Measurements from ENCODE around the gene ADAMTS20.
"Not testable (repeated sequence)": the region's sequence is repeated elsewhere in the genome, so short reads cannot be mapped to it uniquely, and the experiment has no call there.

The ADAMTS20 gene

GRCh38 chr12:43360001-43360400, 192.0 kb downstream of the ADAMTS20 start:
- DNase-seq (ENCODE audit: low spot score) = not testable (repeated sequence)

GRCh38 chr12:43357141-43357540, 194.9 kb downstream of the ADAMTS20 start:
- DNase-seq (ENCODE audit: low spot score) = no peak

DNA sequence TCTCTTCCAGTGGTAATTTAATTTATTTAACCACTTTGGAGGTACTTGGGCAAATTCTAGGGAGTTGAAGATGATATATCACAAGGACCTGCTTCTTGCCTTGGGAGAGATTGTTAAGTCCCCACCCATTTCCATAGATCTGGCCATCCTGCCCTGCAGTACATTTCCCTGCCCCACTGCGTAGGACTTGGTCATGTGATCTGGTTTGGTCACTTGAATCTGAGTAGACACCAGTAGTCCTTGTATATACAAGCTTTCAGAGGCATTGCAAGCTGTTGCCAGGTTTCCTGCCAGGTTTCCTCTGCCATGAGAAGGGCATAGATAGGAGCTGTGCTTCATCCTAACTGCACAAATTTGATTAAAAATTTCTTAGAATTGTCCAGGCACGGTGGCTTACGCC, 200.0 kb downstream of the ADAMTS20 start:
- no peak for DNase-seq (ENCODE audit: low spot score)

DNA sequence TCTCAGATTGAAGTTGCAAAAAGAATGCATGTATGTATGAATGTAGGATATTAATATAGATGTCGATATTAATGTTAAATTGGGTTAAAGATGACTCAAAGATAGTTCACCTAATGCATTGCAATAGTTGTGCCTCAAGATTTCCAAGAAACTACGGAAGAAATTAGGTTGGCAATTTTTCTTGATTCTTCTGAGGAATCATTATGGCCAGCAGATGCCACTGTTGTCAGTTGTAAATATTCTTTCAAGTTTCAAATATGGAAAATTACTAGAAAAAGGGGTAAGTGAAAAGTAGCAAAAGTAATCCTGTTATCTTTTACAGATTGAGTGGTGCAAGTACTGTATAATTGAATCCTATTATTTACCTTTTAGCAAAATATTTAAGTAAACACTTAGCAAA, 202.1 kb downstream of the ADAMTS20 start:
- DNase-seq (ENCODE audit: low spot score) = no peak

GRCh38 chr12:43348221-43348620, 203.8 kb downstream of the ADAMTS20 start:
- no peak for DNase-seq (ENCODE audit: low spot score)

GRCh38 chr12:43347026-43347425, 205.0 kb downstream of the ADAMTS20 start:
- no peak for DNase-seq (ENCODE audit: low spot score)

DNA sequence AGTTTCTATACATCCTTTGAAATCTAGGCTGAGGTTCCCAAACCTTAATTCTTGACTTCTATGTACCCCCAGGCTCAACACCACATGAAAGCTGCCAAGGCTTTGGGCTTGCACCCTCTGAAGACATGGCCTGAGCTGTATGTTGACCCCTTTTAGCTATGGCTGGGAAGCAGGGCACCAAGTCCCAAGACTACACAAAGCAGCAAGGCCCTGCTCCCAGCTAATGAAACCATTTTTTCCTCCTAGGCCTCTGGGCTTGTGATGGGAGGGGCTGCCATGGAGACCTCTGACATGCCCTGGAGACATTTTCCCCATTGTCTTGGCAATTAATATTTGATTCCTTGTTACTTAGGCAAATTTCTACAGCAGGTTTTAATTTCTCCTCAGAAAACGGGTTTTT, 207.0 kb downstream of the ADAMTS20 start:
- DNase-seq (ENCODE audit: low spot score) = no peak

DNA sequence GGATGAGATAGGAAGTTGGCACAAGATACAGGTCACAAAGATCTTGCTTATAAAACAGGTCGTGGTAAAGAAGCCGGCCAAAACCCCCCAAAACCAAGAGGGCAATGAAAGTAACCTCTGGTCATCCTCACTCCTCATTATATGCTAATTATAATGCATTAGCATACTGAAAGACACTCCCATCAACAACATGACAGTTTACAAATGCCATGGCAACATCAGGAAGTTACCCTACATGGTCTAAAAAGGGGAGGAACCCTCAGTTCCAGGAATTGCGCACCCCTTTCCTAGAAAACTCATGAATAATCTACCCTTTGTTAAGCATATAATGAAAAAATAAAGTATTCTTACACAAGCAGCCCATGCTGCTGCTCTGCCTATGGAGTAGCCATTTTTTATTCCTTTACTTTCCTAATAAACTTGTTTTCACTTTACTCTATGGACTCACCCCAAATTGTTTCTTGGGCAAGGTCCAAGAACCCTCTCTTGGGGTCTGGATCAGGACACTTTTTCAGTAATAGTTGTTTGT, 210.2 kb downstream of the ADAMTS20 start:
- not testable (repeated sequence) for DNase-seq (ENCODE audit: low spot score)

DNA sequence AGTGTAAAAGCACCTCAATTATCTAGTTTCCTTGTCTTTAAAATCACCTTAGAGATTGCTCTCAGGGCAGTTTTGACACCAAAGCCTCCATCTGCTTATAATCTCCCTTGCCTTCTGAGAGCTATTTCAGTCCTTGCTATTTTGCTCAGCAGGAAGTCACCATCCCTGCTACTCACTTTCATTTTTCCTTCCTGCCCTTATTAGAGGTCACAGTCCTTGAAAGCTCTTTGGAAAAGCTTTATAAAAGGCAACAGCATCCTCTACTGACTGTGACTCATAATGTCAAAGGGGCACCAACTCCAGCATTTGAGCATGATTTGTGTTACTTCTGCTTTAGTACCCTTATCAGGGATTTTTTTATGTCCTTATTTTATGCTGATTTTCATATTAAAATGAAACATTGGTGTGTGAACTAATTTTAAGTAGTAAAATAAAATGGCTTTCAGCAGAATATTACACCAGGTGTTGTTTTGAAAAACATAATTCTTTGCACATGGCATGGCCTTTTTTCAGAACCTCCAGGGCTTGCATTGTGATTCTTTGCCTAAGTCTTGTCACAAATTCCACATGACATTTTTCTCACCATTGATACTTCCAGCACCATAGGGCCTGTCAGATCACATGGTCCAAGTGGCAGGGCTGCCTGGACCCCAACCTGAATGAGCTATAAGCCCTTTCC, 213.0 kb downstream of the ADAMTS20 start:
- DNase-seq (ENCODE audit: low spot score) = no peak

GRCh38 chr12:43337571-43338444, 214.2 kb downstream of the ADAMTS20 start:
- no peak for DNase-seq (ENCODE audit: low spot score)

GRCh38 chr12:43336962-43337555, 214.9 kb downstream of the ADAMTS20 start:
- no peak for DNase-seq (ENCODE audit: low spot score)

DNA sequence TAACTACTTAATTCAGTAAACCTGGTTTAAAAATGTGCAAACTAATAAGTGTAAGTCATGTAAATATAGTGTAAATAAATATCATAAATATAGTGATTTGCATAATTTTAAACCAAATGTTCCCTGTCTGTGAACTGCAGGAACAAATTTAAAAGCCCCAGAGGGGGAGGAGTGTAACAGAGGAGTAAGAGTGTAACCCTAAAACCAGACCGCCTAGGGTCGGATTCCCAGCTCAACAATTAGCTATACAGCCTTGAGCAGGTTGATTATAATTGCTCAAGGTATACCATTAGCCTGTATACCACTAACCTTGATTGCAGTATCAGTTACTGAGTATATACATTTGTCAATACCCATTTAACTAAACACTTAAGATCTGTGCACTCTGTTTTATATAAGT, 218.4 kb downstream of the ADAMTS20 start:
- DNase-seq (ENCODE audit: low spot score) = no peak

DNA sequence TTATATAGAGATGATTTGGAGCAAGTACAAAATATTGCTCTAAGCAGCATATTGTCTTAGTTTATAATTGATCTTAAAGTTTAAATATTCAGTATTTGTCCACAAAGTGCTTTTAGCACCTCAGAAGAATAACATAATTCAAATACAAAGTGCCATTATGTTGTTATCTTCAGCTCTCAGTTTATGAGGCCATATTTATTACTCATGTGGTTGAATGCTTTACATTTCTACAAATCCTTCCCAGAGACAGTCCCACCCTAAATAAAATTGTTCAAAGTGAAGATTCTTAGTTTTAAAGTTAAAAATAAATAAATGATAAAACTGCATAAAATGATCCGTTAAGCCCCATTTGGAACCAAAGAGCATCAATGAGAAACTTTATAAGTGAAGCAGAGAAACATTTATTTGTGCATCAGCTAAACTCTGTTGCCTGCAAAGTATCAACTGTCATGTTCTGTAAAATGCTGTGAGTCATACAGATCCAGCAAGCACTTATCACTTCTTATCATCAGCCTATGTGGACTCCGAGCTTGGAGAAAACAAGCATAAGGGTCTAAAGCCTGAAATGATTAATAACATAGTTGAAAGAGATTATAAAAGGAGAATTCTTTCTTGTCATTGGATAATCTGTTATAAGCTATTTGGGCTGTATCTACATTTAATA, 218.9 kb downstream of the ADAMTS20 start:
- DNase-seq (ENCODE audit: low spot score) = no peak

DNA sequence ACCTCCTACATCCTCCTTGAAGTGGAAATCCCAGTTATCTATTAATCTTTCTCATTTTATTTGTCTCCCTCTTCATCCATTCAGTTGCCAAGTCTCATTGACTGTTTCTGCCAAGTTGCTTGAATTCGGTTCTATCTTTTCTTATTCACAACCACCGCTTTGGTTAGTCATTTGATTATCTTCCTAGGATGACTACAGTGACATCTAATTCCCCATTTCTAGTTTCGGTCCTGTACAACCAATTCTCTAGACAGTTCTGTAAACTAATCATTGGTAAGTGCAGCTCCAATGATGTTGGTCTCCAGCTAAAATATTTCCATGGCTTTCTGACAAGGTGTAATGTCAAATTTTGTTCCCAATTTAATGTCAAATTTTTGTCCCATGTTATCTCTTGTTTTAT, 220.1 kb downstream of the ADAMTS20 start:
- no peak for DNase-seq (ENCODE audit: low spot score)

GRCh38 chr12:43329375-43329774, 222.6 kb downstream of the ADAMTS20 start:
- DNase-seq (ENCODE audit: low spot score) = no peak

DNA sequence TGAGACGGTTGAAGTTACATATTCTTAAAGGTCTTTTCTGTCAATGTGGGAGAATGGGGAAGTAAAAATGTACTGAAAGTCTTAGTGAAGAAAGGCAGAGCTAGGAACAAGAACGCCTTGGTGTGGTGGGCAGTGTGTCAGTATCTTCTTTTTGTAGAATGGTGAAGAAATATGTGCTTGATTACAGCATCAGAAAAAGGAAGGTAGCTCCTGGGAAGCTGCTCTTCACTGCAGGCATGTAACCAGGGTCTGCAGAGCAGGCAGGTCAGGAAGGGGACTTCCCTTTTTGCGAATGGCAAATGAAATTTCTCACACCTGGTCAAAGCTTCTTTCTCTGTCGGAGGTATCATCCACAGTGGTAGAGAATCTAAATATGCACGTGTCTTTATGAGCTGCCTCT, 226.2 kb downstream of the ADAMTS20 start:
- DNase-seq (ENCODE audit: low spot score) = no peak

- DNase-seq (ENCODE audit: low spot score) = no peak
Observed at GRCh38 chr12:43320281-43320680, 231.7 kb downstream of the ADAMTS20 start.

DNA sequence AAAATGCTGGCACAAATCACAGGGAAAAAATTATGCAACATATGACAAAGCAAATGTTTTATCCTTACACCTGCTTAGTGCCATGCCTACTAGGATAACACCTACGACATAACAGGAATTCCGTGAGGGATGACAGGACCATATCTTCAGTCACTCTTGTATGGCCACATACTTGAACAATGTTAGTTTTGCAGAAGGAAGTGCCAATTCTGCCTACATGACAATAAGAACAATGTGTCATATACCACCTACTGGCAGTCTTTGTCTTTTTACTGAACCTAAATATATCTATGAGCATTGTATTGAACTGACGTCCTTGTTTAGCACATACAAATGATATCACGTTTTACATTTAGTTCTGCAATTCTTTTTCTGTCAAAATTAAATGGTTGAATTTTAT, 234.0 kb downstream of the ADAMTS20 start:
- DNase-seq (ENCODE audit: low spot score) = no peak

- DNase-seq (ENCODE audit: low spot score) = no peak
Observed at GRCh38 chr12:43317156-43317555, 234.8 kb downstream of the ADAMTS20 start.

DNA sequence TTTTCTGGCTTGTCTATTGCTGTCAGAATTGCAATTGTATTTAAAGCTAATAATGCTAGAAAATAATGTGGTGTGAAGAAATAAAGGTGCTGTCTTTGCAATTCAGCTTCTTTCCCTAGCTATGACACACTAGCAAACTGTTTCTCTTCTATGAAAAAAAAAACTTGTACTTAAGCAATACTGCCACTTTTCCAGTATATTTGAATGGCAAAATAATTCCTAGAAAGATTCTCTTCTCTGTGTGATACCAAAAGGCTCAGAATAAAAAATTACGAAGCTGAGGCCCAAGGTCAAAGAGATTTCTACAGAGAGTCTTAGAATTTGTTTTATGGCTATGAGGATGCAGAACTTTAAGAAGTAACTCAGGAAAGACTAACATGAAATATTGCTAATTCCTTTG, 235.5 kb downstream of the ADAMTS20 start:
- no peak for DNase-seq (ENCODE audit: low spot score)

- DNase-seq (ENCODE audit: low spot score) = no peak
Observed at GRCh38 chr12:43315961-43316360, 236.0 kb downstream of the ADAMTS20 start.

- no peak for DNase-seq (ENCODE audit: low spot score)
Observed at GRCh38 chr12:43312991-43313505, 239.0 kb downstream of the ADAMTS20 start.

Measured in ecto neural progenitor cell (in vitro differentiated cells).